Lung (tissue), 12 donors: ENCODE measurements around the gene CMPK1. TPM values are rescaled to one million over a fixed set of nuclear protein-coding genes. Genes with fewer than 3 reads are reported as not detected.

Experiments used
- ATAC-seq: fragments of 200-7000 bp; cut with Tn5 transposase; one replicate; pipeline ENCODE4 v1.9.1; 2020; ENCODE audit warnings: moderate number of reproducible peaks; ENCODE audit not compliant: insufficient read depth, low FRiP score
- DNase-seq, 3 donors: peaks; one replicate each; pipeline ENCODE4 v3.0.0-alpha.2; 2013 to 2017
- H3K27ac ChIP-seq, 2 donors: one replicate each; pipeline ENCODE4 v1.5.1; 2013; ENCODE audit warnings: mild to moderate bottlenecking in 2 of 2, moderate library complexity in 2 of 2, control low read depth in 1 of 2, inconsistent platforms in 1 of 2, low read depth in 1 of 2, low read length in 1 of 2
- H3K27me3 ChIP-seq, 3 donors: one replicate each; pipeline ENCODE4 v1.5.1; 2013; ENCODE audit warnings: low read length in 2 of 3; ENCODE audit not compliant: control insufficient read depth in 3 of 3, insufficient read depth in 3 of 3
- H3K36me3 ChIP-seq, 4 donors: one replicate each; pipeline ENCODE4 v1.5.1; 2013; ENCODE audit warnings: low read length in 4 of 4, mild to moderate bottlenecking in 1 of 4, moderate library complexity in 1 of 4; ENCODE audit not compliant: control insufficient read depth in 4 of 4, insufficient read depth in 4 of 4
- H3K4me1 ChIP-seq, 5 donors: one replicate each; pipeline ENCODE4 v1.5.1; 2013; ENCODE audit warnings: low read length in 5 of 5, mild to moderate bottlenecking in 2 of 5, moderate library complexity in 1 of 5; ENCODE audit not compliant: control insufficient read depth in 5 of 5, insufficient read depth in 5 of 5
- H3K4me3 ChIP-seq: one replicate; pipeline ENCODE4 v1.5.1; 2013; ENCODE audit warnings: mild to moderate bottlenecking, control low read depth, moderate library complexity
- H3K9ac ChIP-seq, 2 donors: one replicate each; pipeline ENCODE4 v1.5.1; 2013; ENCODE audit warnings: low read length in 2 of 2, control low read depth in 1 of 2; ENCODE audit not compliant: insufficient read depth in 1 of 2
- H3K9me3 ChIP-seq, 4 donors: one replicate each; pipeline ENCODE4 v1.5.1; 2013; ENCODE audit warnings: low read length in 3 of 4, mild to moderate bottlenecking in 1 of 4, moderate library complexity in 1 of 4; ENCODE audit not compliant: control insufficient read depth in 4 of 4, insufficient read depth in 3 of 4
- CTCF ChIP-seq: IDR thresholded peaks from 2 replicates; pipeline ENCODE4 v1.5.1; 2012; ENCODE audit warnings: mild to moderate bottlenecking; ENCODE audit errors: control extremely low read depth, extremely low read depth
- WGBS, 2 donors: extraction: QIAGEN DNeasy Blood & Tissue Kit; methylation state at CpG; one replicate each; pipeline ENCODE4 v1.1.7; 2013; 5-methylcytosine and 5-hydroxymethylcytosine counted together
- polyA plus RNA-seq, 2 donors: library from polyadenylated mRNA; stranded (reverse); fragments of 200-250 nt; gene quantifications; one replicate each; pipeline ENCODE4 v1.2.1, GENCODE V29; 2013
- total RNA-seq, 2 donors: library from RNA; depleted of rRNA in 1 of 2; stranded (reverse); fragments of >200 nt in 1 of 2; gene quantifications; one replicate each; pipeline ENCODE4 v1.2.1, GENCODE V29; 2014 to 2021
- donor health status: control.
- donor health status: control.
- donor health status: Bipolar disorder and iron deficiency.
- donor health status: healthy.
- donor health status: DM: yes; HTN: yes; CAD: no.

The CMPK1 gene
- total and polyA plus RNA-seq, 4 donors, result 63.9 to 106 (median 85.3) TPM

- Histone ChIP-seq H3K36me3 (no peaks in the 10 kb centered on the region), H3K4me3 (no peak overlapping the region), H3K27ac (no peak overlapping the region), H3K27me3 (peaks cover 0 to 12% (median 0%) of the 10 kb centered on the region in 3 donors), H3K4me1 (peaks cover 0 to 14% (median 3%) of the 10 kb centered on the region in 5 donors), H3K9me3 (peaks cover 0 to 2% (median 0%) of the 10 kb centered on the region in 4 donors), H3K9ac (no peak overlapping the region)
- no peak for DNase-seq
- no peak for ATAC-seq
- no peak for TF ChIP-seq CTCF
- 68 to 85% methylated on average over 4 of the region's 4 CpGs for WGBS, 2 donors
Observed at GRCh38 chr1:47401761-47402160, 68.2 kb downstream of the CMPK1 start.

DNA sequence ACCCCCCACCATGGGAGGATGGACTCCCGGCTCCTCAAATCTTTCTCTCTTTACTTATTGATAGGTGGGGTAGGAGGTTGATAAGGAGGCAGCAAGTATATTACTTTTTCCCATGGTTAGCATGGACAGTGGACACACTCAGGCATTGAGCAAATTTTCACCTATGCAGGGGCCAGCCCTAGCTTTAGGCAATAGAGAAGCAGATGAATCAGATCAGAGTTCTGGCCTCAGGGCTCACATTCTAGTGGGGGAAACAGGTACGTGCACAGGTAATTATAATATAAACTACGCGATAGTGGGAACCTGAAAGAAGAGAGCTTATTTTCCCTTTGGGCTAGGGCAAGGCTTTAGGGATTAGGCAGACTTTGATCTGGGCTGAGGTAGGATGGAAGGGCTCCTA, 69.0 kb downstream of the CMPK1 start:
- H3K9ac ChIP-seq, result no peak overlapping the region
- TF ChIP-seq CTCF, result no peak
- H3K4me3 ChIP-seq, result no peak overlapping the region
- DNase-seq (no peak), ATAC-seq (no peak)
- H3K27ac ChIP-seq, result no peak overlapping the region
- peaks cover 0 to 18% (median 3%) of the 10 kb centered on the region in 5 donors for H3K4me1 ChIP-seq
- no peaks in the 10 kb centered on the region for H3K36me3 ChIP-seq
- H3K27me3 ChIP-seq, result peaks cover 0 to 12% (median 0%) of the 10 kb centered on the region in 3 donors
- WGBS, 2 donors, result 87 to 89% methylated on average over 4 of the region's 4 CpGs
- H3K9me3 ChIP-seq, result peaks cover 0 to 2% (median 0%) of the 10 kb centered on the region in 4 donors

- DNase-seq (no peak), ATAC-seq (no peak)
- peaks cover 0 to 27% (median 4%) of the 10 kb centered on the region in 5 donors for H3K4me1 ChIP-seq
- H3K36me3 ChIP-seq, result no peaks in the 10 kb centered on the region
- H3K9ac ChIP-seq, result no peak overlapping the region
- TF ChIP-seq CTCF, result no peak
- H3K4me3 ChIP-seq, result no peak overlapping the region
- no peak overlapping the region for H3K27ac ChIP-seq
- 87 to 94% methylated on average over 4 of the region's 4 CpGs for WGBS, 2 donors
- H3K9me3 ChIP-seq, result peaks cover 0 to 2% (median 0%) of the 10 kb centered on the region in 4 donors
- H3K27me3 ChIP-seq, result peaks cover 0 to 12% (median 0%) of the 10 kb centered on the region in 3 donors
Observed at GRCh38 chr1:47403321-47403910, 69.8 kb downstream of the CMPK1 start.
